Gastrocnemius medialis (tissue), 4 donors: ENCODE data around the gene SCO2. TPM values are rescaled to one million over a fixed set of nuclear protein-coding genes. Genes with fewer than 3 reads are reported as not detected.

Experiments used
- ATAC-seq, 2 donors: fragments of 150-250 bp; one replicate each; pipeline ENCODE4 v1.9.1; 2016
- DNase-seq, 2 donors: peaks; one replicate each; pipeline ENCODE4 v3.0.0-alpha.2; 2019
- H3K27ac ChIP-seq, 4 donors: fragments of 200-600 bp; sonication (generic); 1 replicate in 1 of 4; 2 replicates in 3 of 4; pipeline ENCODE4 v1.5.1; 2016 to 2018; ENCODE audit warnings: mild to moderate bottlenecking in 2 of 4, moderate library complexity in 1 of 4
- H3K27me3 ChIP-seq, 3 donors: fragments of 200-600 bp; sonication (generic) in 2 of 3; 1 replicate in 1 of 3; 2 replicates in 2 of 3; pipeline versions ENCODE4 v1.5.1 to v1.6.0; 2016 to 2019; ENCODE audit warnings: mild to moderate bottlenecking in 1 of 3, moderate library complexity in 1 of 3
- H3K36me3 ChIP-seq, 2 donors: fragments of 200-600 bp; sonication (generic) in 1 of 2; one replicate each; pipeline ENCODE4 v1.5.1; 2017 to 2018
- H3K4me1 ChIP-seq, 2 donors: fragments of 200-600 bp; sonication (generic) in 1 of 2; one replicate each; pipeline ENCODE4 v1.5.1; 2016 to 2017; ENCODE audit warnings: mild to moderate bottlenecking in 2 of 2
- H3K4me3 ChIP-seq, 4 donors: fragments of 200-600 bp; sonication (generic) in 3 of 4; 1 replicate in 1 of 4; 2 replicates in 3 of 4; pipeline ENCODE4 v1.5.1; 2016 to 2019; ENCODE audit warnings: mild to moderate bottlenecking in 2 of 4
- H3K9me3 ChIP-seq, 3 donors: fragments of 200-600 bp; sonication (generic) in 2 of 3; 1 replicate in 1 of 3; 2 replicates in 2 of 3; pipeline ENCODE4 v1.5.1; 2016 to 2019
- CTCF ChIP-seq, 5 experiments: fragments of 450-650 bp in 3 of 5; fragments of 200-600 bp in 2 of 5; sonication (generic) in 2 of 5; IDR thresholded peaks in 4 of 5; conservative IDR thresholded peaks in 1 of 5; 1 replicate in 4 of 5; 2 replicates in 1 of 5; pipeline ENCODE4 v1.5.1; 2016 to 2019; ENCODE audit warnings: antibody characterized with exemption in 5 of 5, mild to moderate bottlenecking in 3 of 5, moderate library complexity in 3 of 5
- POLR2A ChIP-seq, 2 donors: fragments of 450-650 bp; IDR thresholded peaks; one replicate each; pipeline ENCODE4 v1.6.1; 2017; ENCODE audit warnings: antibody characterized with exemption in 2 of 2, mild to moderate bottlenecking in 2 of 2, moderate library complexity in 2 of 2
- in situ Hi-C, 4 donors: fragments of 200-750 bp; cut with MboI; loops; one replicate each; pipeline versions ENCODE4 v1.15.0 to v1.8.0; 2017; ENCODE audit warnings: low sequenced_read_pairs in 4 of 4
- intact Hi-C: fragments of 100-400 bp; cut with DNase I; formaldehyde crosslinking; loops from one replicate; pipeline ENCODE4 v1.15.1; 2023; ENCODE audit warnings: low total_unique reads
- total RNA-seq, 4 donors: library from RNA; depleted of rRNA; stranded (reverse); fragments of >200 nt; gene quantifications; one replicate each; pipeline versions ENCODE4 v1.1.0 to v1.2.3, GENCODE V29; 2016

The SCO2 gene
- total RNA-seq, 4 donors from 2014 or later, result 1.0 to 2.3 TPM; not detected in 2

GRCh38 chr22:50505776-50506610 is 19.4 kb downstream of the SCO2 start:
- H3K36me3 ChIP-seq, result peaks cover 0 to 31% of the 10 kb centered on the region in 2 donors
- in situ Hi-C loops (no loop called here), intact Hi-C loops (loop anchor here (10.0 kb wide), 1 partner anchor 651 kb away; the partner anchor contains the start of gene ZBED4)
- peaks cover 15 to 22% of the 10 kb centered on the region in 2 donors for H3K4me1 ChIP-seq
- no peak for DNase-seq
- TF ChIP-seq POLR2A (IDR thresholded peaks at IDR 0.05) (no peak), CTCF (IDR thresholded peaks at IDR 0.05 in 4 of 5, conservative IDR thresholded peaks at IDR 0.05 in 1 of 5) (no peak)
- no peak for ATAC-seq
- H3K4me3 ChIP-seq, result peak overlapping the region in 3 of 4 donors; percentile 87 to 99 (median 96)
- H3K27ac ChIP-seq, result no peak overlapping the region
- no peaks in the 10 kb centered on the region for H3K27me3 ChIP-seq
- H3K9me3 ChIP-seq, result no peaks in the 10 kb centered on the region

- no peak for ATAC-seq
- H3K36me3 ChIP-seq, result peaks cover 0 to 31% of the 10 kb centered on the region in 2 donors
- H3K27me3 ChIP-seq, result no peaks in the 10 kb centered on the region
- TF ChIP-seq POLR2A (IDR thresholded peaks at IDR 0.05) (no peak), CTCF (IDR thresholded peaks at IDR 0.05 in 4 of 5, conservative IDR thresholded peaks at IDR 0.05 in 1 of 5) (no peak)
- in situ Hi-C loops, result no loop called here
- H3K27ac ChIP-seq, result no peak overlapping the region
- intact Hi-C loops, result loop anchor here (10.0 kb wide), 1 partner anchor 651 kb away; the partner anchor contains the start of gene ZBED4
- no peak for DNase-seq
- H3K9me3 ChIP-seq, result no peaks in the 10 kb centered on the region
- H3K4me3 ChIP-seq, result no peak overlapping the region
- peaks cover 15 to 22% of the 10 kb centered on the region in 2 donors for H3K4me1 ChIP-seq
Observed at GRCh38 chr22:50505276-50505775, 20.1 kb downstream of the SCO2 start.

- Histone ChIP-seq H3K9me3 (no peaks in the 10 kb centered on the region), H3K27me3 (no peaks in the 10 kb centered on the region), H3K4me3 (no peak overlapping the region), H3K4me1 (peaks cover 15 to 21% of the 10 kb centered on the region in 2 donors), H3K36me3 (peaks cover 0 to 31% of the 10 kb centered on the region in 2 donors), H3K27ac (no peak overlapping the region)
- TF ChIP-seq CTCF (IDR thresholded peaks at IDR 0.05 in 4 of 5, conservative IDR thresholded peaks at IDR 0.05 in 1 of 5), result no peak
- no peak for TF ChIP-seq POLR2A (IDR thresholded peaks at IDR 0.05)
- in situ Hi-C loops, result no loop called here
- intact Hi-C loops, result loop anchor here (10.0 kb wide), 1 partner anchor 650 kb away; the partner anchor contains the start of gene ZBED4
- DNase-seq, result no peak
- ATAC-seq, result no peak
Observed at GRCh38 chr22:50504369-50505211, 20.8 kb downstream of the SCO2 start.

GRCh38 chr22:50503475-50504145 is 21.8 kb downstream of the SCO2 start:
- in situ Hi-C loops (no loop called here), intact Hi-C loops (loop anchor here (10.0 kb wide), 1 partner anchor 649 kb away; the partner anchor contains the start of gene ZBED4)
- Histone ChIP-seq H3K27ac (no peak overlapping the region), H3K9me3 (no peaks in the 10 kb centered on the region), H3K4me1 (peaks cover 6 to 12% of the 10 kb centered on the region in 2 donors), H3K27me3 (no peaks in the 10 kb centered on the region), H3K36me3 (peaks cover 0 to 31% of the 10 kb centered on the region in 2 donors), H3K4me3 (no peak overlapping the region)
- ATAC-seq (no peak), DNase-seq (no peak)
- TF ChIP-seq CTCF (IDR thresholded peaks at IDR 0.05 in 4 of 5, conservative IDR thresholded peaks at IDR 0.05 in 1 of 5) (no peak), POLR2A (IDR thresholded peaks at IDR 0.05) (no peak)
